CD4-positive, alpha-beta T cell (primary cell): ENCODE measurements around the gene C1orf105. TPM values are rescaled to one million over a fixed set of nuclear protein-coding genes. Genes with fewer than 3 reads are reported as not detected.

Experiments
- ATAC-seq: fragments of 200-7000 bp; cut with Tn5 transposase; one replicate; pipeline ENCODE4 v1.10.0; 2022; ENCODE audit warnings: mild to moderate bottlenecking; ENCODE audit not compliant: poor library complexity
- CTCF ChIA-PET: fragments of 350-600 bp; sonication (Branson Sonifier 250); formaldehyde crosslinking; loops from one replicate; lab custom pipeline; 2021; ENCODE audit warnings: antibody characterized with exemption, inconsistent platforms; lab: Charles Lee
- POLR2A ChIA-PET: fragments of 350-600 bp; sonication (Branson Sonifier 250); formaldehyde crosslinking; loops from one replicate; lab custom pipeline; 2021; ENCODE audit warnings: antibody characterized with exemption, inconsistent platforms; lab: Charles Lee
- DNase-seq, 14 experiments: peaks; one replicate each; pipeline ENCODE4 v3.0.0-alpha.2; 2013 to 2020; ENCODE audit warnings: mixed read lengths in 2 of 14
- H3K27ac ChIP-seq, 2 donors: one replicate each; pipeline versions ENCODE4 v1.5.1 to v1.7.0; 2013; ENCODE audit warnings: low read length in 2 of 2, low read depth in 1 of 2, mild to moderate bottlenecking in 1 of 2
- H3K27me3 ChIP-seq, 2 experiments: 1 replicate in 1 of 2; 2 replicates in 1 of 2; pipeline versions ENCODE4 v1.6.1 to v1.7.0; 2013; ENCODE audit warnings: low read length in 2 of 2, control low read depth in 1 of 2, mild to moderate bottlenecking in 1 of 2, moderate library complexity in 1 of 2; ENCODE audit not compliant: insufficient read depth in 2 of 2, control insufficient read depth in 1 of 2
- H3K36me3 ChIP-seq: one replicate; pipeline ENCODE4 v1.6.1; 2013; ENCODE audit warnings: low read length, control low read depth; ENCODE audit not compliant: insufficient read depth
- H3K4me1 ChIP-seq: one replicate; pipeline ENCODE4 v1.6.1; 2013; ENCODE audit warnings: low read length, control low read depth; ENCODE audit not compliant: insufficient read depth
- H3K4me3 ChIP-seq: one replicate; pipeline ENCODE4 v1.5.1; 2013; ENCODE audit warnings: mild to moderate bottlenecking, low read length, moderate library complexity
- H3K9me3 ChIP-seq, 2 experiments: 1 replicate in 1 of 2; 2 replicates in 1 of 2; pipeline versions ENCODE4 v1.6.1 to v1.7.0; 2013; ENCODE audit warnings: low read length in 2 of 2, mild to moderate bottlenecking in 2 of 2, control low read depth in 1 of 2, moderate library complexity in 1 of 2; ENCODE audit not compliant: control insufficient read depth in 1 of 2, insufficient read depth in 1 of 2
- H3K27ac Mint-ChIP-seq: one replicate; pipeline ENCODE4 v1.8.0; 2020; ENCODE audit warnings: mixed read lengths
- H3K27me3 Mint-ChIP-seq: one replicate; pipeline ENCODE4 v1.8.0; 2021; ENCODE audit warnings: mixed read lengths
- H3K36me3 Mint-ChIP-seq: one replicate; pipeline ENCODE4 v1.8.0; 2021; ENCODE audit warnings: low read depth, mixed read lengths
- H3K4me1 Mint-ChIP-seq: one replicate; pipeline ENCODE4 v1.8.0; 2021; ENCODE audit warnings: low read depth, mixed read lengths
- H3K4me3 Mint-ChIP-seq: one replicate; pipeline ENCODE4 v1.8.0; 2020; ENCODE audit warnings: mild to moderate bottlenecking, mixed read lengths
- H3K9me3 Mint-ChIP-seq: one replicate; pipeline ENCODE4 v1.8.0; 2020; ENCODE audit warnings: mixed read lengths
- intact Hi-C, 2 experiments: fragments of 100-400 bp; cut with DNase I in 1 of 2; cut with micrococcal nuclease in 1 of 2; formaldehyde crosslinking; loops; one replicate each; pipeline versions ENCODE4 v1.15.1 to v1.9.0; 2023 to 2025; cut with DNase I, micrococcal nuclease
- total RNA-seq, 174 experiments: library from RNA in 2 of 174; stranded (reverse) in 2 of 174; gene quantifications; one replicate each; pipeline ENCODE4 v1.2.3 and lab custom pipeline; 2021 to 2026
- TF ChIP-seq, protein P1 (sequence below): fragments of 200-600 bp; IDR thresholded peaks from one replicate; pipeline ENCODE4 v1.8.0; 2022; ENCODE audit warnings: antibody characterized with exemption, mild to moderate bottlenecking

Gene C1orf105
- total RNA-seq, 2 experiments from 2014 or later, result not detected

DNA sequence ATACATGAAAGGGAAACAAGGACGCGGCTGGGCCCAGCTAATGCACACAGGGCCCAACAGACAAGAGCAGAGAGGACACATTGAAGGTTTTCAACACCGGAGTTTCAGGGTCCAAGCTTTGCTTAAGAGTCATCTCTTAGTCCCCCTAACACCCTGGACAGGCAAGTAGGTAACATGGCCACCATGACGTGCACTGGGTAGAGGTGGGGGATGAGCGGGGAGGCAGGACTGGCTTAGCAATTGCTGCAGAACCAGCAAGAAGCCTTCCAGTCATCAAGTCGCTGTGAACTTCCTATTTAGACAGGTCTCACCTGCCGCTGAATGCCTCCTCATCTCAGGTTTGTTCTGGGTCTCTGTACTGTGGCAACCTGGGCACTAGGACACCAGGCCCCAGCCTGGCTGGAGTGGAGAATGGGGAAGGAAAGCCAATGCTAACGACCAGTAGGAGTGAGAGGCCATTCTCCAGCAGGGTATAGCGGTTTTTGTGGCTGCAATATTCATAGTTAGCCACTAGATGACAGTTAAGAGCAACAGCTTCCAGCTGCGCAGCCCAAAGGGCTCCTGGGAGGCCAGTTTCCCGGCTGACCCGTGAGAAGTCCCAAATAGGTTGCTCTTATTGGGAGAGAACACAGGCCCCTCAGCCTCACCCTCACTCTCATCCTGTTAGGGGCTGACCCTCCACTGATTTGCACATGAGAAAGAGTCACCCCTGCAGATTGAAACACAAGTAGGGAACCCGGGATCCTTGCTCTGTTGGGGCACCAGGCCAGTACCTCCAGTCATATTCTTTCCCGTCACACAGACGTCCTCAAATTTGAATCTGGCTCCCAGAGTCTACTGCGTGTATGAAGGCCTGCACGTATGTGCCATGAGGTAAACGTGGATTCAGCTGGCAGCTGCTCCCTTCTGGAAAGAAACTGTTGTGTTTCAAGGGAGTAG, 29.4 kb downstream of the C1orf105 start:
- H3K9me3 ChIP-seq, result no peaks in the 10 kb centered on the region
- CTCF ChIA-PET, result interaction anchor here (0.6 to 3.0 kb wide), 5 partner anchors 8 to 19 kb away, joined by 3 to 11 read pairs (median 3); no protein-coding TSS in a partner anchor

DNA sequence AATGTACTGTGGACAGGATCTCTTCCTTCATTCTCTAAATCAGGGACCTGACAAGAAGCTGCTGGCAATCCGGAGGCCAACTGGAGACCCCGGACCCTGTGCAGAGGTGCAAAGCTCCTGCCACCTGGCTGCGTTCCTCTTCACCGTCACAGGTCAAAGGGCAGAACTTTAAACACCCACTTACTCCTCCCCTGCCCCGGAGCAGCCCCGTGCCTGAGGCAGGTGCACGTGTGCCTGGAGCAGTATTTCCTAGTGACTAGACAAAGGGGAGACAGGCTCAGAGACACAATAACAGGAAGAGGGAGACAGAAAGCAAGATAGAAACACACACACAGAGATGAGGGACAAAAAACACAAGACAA, 30.0 kb downstream of the C1orf105 start:
- H3K36me3 Mint-ChIP-seq, result no peaks in the 10 kb centered on the region
- peaks cover 17% of the 10 kb centered on the region for H3K4me1 Mint-ChIP-seq
- no peaks in the 10 kb centered on the region for H3K27me3 Mint-ChIP-seq
- no peak overlapping the region for H3K4me3 Mint-ChIP-seq
- H3K27ac Mint-ChIP-seq, result no peak overlapping the region
- DNase-seq, result peak in 2 of 14 experiments; percentile 21 to 71
- Histone ChIP-seq H3K9me3 (no peaks in the 10 kb centered on the region), H3K27me3 (no peaks in the 10 kb centered on the region), H3K36me3 (no peaks in the 10 kb centered on the region), H3K4me1 (peaks cover 18% of the 10 kb centered on the region), H3K4me3 (no peak overlapping the region), H3K27ac (no peak overlapping the region)
- intact Hi-C loops, result loop anchor here (1.0 to 2.0 kb wide), 2 partner anchors 212 to 268 kb away; no protein-coding TSS in a partner anchor
- TF ChIP-seq, protein P1, sequence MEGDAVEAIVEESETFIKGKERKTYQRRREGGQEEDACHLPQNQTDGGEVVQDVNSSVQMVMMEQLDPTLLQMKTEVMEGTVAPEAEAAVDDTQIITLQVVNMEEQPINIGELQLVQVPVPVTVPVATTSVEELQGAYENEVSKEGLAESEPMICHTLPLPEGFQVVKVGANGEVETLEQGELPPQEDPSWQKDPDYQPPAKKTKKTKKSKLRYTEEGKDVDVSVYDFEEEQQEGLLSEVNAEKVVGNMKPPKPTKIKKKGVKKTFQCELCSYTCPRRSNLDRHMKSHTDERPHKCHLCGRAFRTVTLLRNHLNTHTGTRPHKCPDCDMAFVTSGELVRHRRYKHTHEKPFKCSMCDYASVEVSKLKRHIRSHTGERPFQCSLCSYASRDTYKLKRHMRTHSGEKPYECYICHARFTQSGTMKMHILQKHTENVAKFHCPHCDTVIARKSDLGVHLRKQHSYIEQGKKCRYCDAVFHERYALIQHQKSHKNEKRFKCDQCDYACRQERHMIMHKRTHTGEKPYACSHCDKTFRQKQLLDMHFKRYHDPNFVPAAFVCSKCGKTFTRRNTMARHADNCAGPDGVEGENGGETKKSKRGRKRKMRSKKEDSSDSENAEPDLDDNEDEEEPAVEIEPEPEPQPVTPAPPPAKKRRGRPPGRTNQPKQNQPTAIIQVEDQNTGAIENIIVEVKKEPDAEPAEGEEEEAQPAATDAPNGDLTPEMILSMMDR, result no peak
- ChIA-PET CTCF (interaction anchor here (0.6 to 3.0 kb wide), 5 partner anchors 8 to 19 kb away, joined by 3 to 11 read pairs (median 3); no protein-coding TSS in a partner anchor), POLR2A (interaction anchor here (1.2 to 1.6 kb wide), 2 partner anchors 56 to 82 kb away, joined by 3 read pairs; no protein-coding TSS in a partner anchor)
- H3K9me3 Mint-ChIP-seq, result no peaks in the 10 kb centered on the region
- no peak for ATAC-seq

More for the DNA sequence above, 29.4 kb downstream of the C1orf105 start:
- Histone ChIP-seq H3K27ac (no peak overlapping the region), H3K27me3 (no peaks in the 10 kb centered on the region), H3K36me3 (no peaks in the 10 kb centered on the region), H3K4me3 (no peak overlapping the region), H3K4me1 (peaks cover 18% of the 10 kb centered on the region)
- intact Hi-C loops, result loop anchor here (1.0 to 2.0 kb wide), 3 partner anchors 212 to 277 kb away; no protein-coding TSS in a partner anchor
- Mint-ChIP-seq H3K27ac (no peak overlapping the region), H3K9me3 (no peaks in the 10 kb centered on the region), H3K4me3 (no peak overlapping the region), H3K4me1 (peaks cover 17% of the 10 kb centered on the region), H3K36me3 (no peaks in the 10 kb centered on the region), H3K27me3 (no peaks in the 10 kb centered on the region)
- ATAC-seq, result peak; percentile 96
- peak in 6 of 14 experiments; percentile 4 to 69 (median 47) for DNase-seq
- TF ChIP-seq, protein P1, result peak; percentile 77
- POLR2A ChIA-PET, result no interaction called here

DNA sequence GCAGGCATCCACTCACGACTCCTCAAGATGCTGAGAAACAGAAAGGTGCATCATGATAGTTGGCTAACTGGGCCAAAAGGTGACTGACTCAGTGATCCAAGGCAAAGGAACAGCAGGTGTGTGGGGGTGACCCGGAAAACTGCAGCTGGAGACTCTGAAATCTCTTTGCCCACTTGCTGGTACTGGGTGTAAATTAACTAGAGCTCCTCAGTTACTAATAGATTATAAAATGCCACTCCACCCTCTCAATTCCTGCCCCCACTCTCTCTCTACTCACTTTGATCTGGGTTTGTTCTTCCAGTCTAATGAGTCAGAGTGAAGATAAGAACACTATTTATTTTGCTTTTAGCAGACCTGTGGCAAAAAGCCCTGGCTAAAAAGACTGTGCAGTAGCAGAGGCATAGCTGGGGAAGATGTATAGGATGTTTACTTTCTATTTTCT, 30.5 kb downstream of the C1orf105 start:
- Mint-ChIP-seq H3K27me3 (no peaks in the 10 kb centered on the region), H3K4me1 (peaks cover 17% of the 10 kb centered on the region), H3K27ac (no peak overlapping the region), H3K4me3 (no peak overlapping the region), H3K36me3 (no peaks in the 10 kb centered on the region), H3K9me3 (no peaks in the 10 kb centered on the region)
- ChIA-PET CTCF (interaction anchor here (1.4 to 3.0 kb wide), 2 partner anchors 10 to 20 kb away, joined by 3 to 11 read pairs; no protein-coding TSS in a partner anchor), POLR2A (interaction anchor here (0.5 to 1.6 kb wide), 3 partner anchors 57 to 410 kb away, joined by 3 read pairs; no protein-coding TSS in a partner anchor)
- no peak overlapping the region for H3K27ac ChIP-seq
- no peaks in the 10 kb centered on the region for H3K36me3 ChIP-seq
- H3K4me3 ChIP-seq, result no peak overlapping the region
- intact Hi-C loops, result loop anchor here in 1 of 2 experiments (2.0 kb wide), 1 partner anchor 268 kb away; no protein-coding TSS in a partner anchor
- H3K27me3 ChIP-seq, result no peaks in the 10 kb centered on the region
- no peak for ATAC-seq
- H3K4me1 ChIP-seq, result peaks cover 18% of the 10 kb centered on the region
- no peaks in the 10 kb centered on the region for H3K9me3 ChIP-seq
- peak in 1 of 14 experiments; percentile 42 for DNase-seq
- TF ChIP-seq, protein P1, result no peak
